Measurements from ENCODE around the gene MYBPC2.

DNA sequence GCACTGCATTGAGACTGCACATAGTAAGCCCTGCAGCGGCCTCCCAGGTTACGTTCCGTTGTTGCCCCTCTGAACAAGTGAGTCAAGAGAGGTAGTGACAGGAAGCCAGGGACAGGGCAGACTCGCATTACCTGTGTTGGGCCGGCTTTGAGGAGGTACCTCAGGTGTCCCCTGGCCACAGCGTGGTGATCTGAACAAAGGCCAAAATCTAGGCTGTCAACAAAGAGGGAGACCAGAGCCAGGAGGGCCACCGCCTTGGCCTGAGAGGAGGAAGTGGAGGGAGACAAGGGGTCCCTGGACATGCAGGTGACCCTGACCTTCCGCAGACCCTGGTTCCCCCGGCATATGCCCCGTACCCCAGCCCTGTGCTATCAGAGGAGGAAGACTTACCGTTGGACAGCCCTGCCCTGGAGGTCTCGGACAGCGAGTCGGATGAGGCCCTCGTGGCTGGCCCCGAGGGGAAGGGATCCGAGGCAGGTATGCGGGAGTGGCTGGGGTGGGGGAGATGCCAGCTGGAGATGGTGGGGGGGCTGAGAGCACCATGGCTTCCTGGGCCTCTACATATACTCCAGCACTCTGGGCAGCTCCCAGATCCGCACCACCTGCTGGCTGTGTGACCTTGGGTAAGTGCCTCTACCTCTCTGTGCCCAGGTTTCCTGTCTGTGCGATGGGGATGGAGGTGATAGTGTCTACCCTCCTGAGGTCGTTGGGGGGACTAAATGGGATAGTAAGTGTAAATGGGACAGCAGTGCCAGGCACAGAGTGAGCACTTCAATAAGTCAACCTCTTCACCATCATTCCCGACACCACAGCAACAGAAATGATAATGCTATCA is 9.2 kb upstream of the MYBPC2 start:
- TF ChIP-seq EZH2phosphoT487 (IDR thresholded peaks at IDR 0.05; ENCODE audit: insufficient read depth, low read depth): no peak
- TF ChIP-seq EZH2 (IDR thresholded peaks at IDR 0.05; ENCODE audit: insufficient read depth, poor library complexity, severe bottlenecking): no peak

Data from GM23248 (cell line).